Suprapubic skin (tissue), 4 donors: Measurements from ENCODE around the gene PAX6. TPM values are rescaled to one million over a fixed set of nuclear protein-coding genes. Genes with fewer than 3 reads are reported as not detected.

Experiments used
- DNase-seq, 2 donors: peaks; one replicate each; pipeline ENCODE4 v3.0.0-alpha.2; 2019; ENCODE audit warnings: low spot score in 2 of 2
- H3K27ac ChIP-seq: fragments of 200-600 bp; sonication (generic); one replicate; pipeline ENCODE4 v1.5.1; 2019
- H3K27me3 ChIP-seq: fragments of 200-600 bp; sonication (generic); one replicate; pipeline ENCODE4 v1.5.1; 2019
- H3K36me3 ChIP-seq: fragments of 200-600 bp; sonication (generic); one replicate; pipeline ENCODE4 v1.5.1; 2019
- H3K4me1 ChIP-seq: fragments of 200-600 bp; sonication (generic); one replicate; pipeline ENCODE4 v1.5.1; 2019
- H3K4me3 ChIP-seq: fragments of 200-600 bp; sonication (generic); one replicate; pipeline ENCODE4 v1.5.1; 2019; ENCODE audit warnings: mild to moderate bottlenecking
- H3K9me3 ChIP-seq: fragments of 200-600 bp; sonication (generic); one replicate; pipeline ENCODE4 v1.5.1; 2019
- EP300 ChIP-seq: sonication (generic); formaldehyde crosslinking; IDR thresholded peaks from one replicate; pipeline ENCODE4 v1.6.1; 2017; ENCODE audit warnings: antibody characterized with exemption
- POLR2A ChIP-seq, 2 donors: fragments of 450-650 bp; IDR thresholded peaks; one replicate each; pipeline ENCODE4 v1.6.1; 2017; ENCODE audit warnings: antibody characterized with exemption in 2 of 2, mild to moderate bottlenecking in 2 of 2, moderate library complexity in 2 of 2
- POLR2AphosphoS5 ChIP-seq, 3 donors: sonication (generic); formaldehyde crosslinking; IDR thresholded peaks; one replicate each; pipeline ENCODE4 v1.6.1; 2017; ENCODE audit warnings: antibody characterized with exemption in 3 of 3
- WGBS: methylation state at CpG from one replicate; pipeline ENCODE4 v1.1.5; 2018; 5-methylcytosine and 5-hydroxymethylcytosine counted together
- total RNA-seq, 4 donors: library from RNA; depleted of rRNA; stranded (reverse); fragments of >200 nt; gene quantifications; one replicate each; pipeline ENCODE4 v1.1.0, GENCODE V29; 2016
- TF ChIP-seq, protein P1 (sequence below), 2 donors: fragments of 200-600 bp in 1 of 2; fragments of 450-650 bp in 1 of 2; sonication (generic) in 1 of 2; IDR thresholded peaks; one replicate each; pipeline ENCODE4 v1.5.1; 2016 to 2019; ENCODE audit warnings: antibody characterized with exemption in 2 of 2, mild to moderate bottlenecking in 1 of 2, moderate library complexity in 1 of 2

PAX6 gene
- total RNA-seq, 4 donors from 2014 or later: 0.25 to 1.1 (median 0.29) TPM; not detected in 1

DNA sequence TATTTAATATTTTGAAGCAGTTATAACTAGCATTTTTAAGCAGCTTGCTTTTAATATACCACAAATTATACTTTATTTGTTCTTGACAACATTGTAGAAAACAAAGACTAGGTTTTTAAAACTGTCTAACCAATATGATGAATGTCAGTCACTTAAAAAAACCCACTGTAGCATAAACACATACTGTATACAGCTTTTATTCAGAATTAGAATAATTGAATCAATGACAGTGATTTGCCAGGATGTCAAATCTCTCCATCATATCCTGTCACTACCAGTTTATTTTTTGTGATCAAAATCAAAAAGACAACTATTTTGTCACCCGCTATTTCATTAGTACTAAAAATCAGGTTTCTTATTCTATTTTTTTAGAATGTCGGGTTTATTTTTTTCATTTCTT is 26.5 kb downstream of the PAX6 start:
- DNase-seq: no peak
- 95% methylated on average over 2 of the region's 2 CpGs for WGBS
- H3K27ac ChIP-seq: no peak overlapping the region
- no peaks in the 10 kb centered on the region for H3K4me1 ChIP-seq
- no peaks in the 10 kb centered on the region for H3K9me3 ChIP-seq
- no peak overlapping the region for H3K4me3 ChIP-seq
- H3K27me3 ChIP-seq: no peaks in the 10 kb centered on the region
- TF ChIP-seq POLR2A (IDR thresholded peaks at IDR 0.05): no peak
- TF ChIP-seq, protein P1, sequence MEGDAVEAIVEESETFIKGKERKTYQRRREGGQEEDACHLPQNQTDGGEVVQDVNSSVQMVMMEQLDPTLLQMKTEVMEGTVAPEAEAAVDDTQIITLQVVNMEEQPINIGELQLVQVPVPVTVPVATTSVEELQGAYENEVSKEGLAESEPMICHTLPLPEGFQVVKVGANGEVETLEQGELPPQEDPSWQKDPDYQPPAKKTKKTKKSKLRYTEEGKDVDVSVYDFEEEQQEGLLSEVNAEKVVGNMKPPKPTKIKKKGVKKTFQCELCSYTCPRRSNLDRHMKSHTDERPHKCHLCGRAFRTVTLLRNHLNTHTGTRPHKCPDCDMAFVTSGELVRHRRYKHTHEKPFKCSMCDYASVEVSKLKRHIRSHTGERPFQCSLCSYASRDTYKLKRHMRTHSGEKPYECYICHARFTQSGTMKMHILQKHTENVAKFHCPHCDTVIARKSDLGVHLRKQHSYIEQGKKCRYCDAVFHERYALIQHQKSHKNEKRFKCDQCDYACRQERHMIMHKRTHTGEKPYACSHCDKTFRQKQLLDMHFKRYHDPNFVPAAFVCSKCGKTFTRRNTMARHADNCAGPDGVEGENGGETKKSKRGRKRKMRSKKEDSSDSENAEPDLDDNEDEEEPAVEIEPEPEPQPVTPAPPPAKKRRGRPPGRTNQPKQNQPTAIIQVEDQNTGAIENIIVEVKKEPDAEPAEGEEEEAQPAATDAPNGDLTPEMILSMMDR (IDR thresholded peaks at IDR 0.05): no peak
- no peak for TF ChIP-seq EP300
- TF ChIP-seq POLR2AphosphoS5 (IDR thresholded peaks at IDR 0.05): no peak
- no peaks in the 10 kb centered on the region for H3K36me3 ChIP-seq

DNA sequence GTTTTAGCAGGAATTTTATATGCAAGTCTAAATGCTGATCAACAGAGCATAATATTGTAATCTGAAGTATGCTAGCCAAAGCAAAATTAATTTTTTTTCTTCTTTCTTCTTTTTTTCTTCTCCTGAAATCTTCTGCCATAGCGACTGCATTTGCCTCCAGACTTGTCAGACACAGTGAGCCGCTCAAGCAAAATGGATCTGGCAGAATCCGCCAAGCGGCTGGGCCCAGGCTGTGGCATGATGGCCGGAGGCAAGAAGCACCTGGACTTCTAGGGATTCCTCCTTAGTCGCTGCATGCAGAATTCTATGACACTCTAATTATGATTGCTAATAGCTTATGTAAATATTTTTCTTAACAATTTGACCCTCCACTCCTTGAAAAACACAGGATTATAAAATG is 27.9 kb downstream of the PAX6 start:
- Histone ChIP-seq H3K9me3 (no peaks in the 10 kb centered on the region), H3K27me3 (no peaks in the 10 kb centered on the region), H3K4me3 (no peak overlapping the region), H3K4me1 (no peaks in the 10 kb centered on the region), H3K27ac (no peak overlapping the region), H3K36me3 (no peaks in the 10 kb centered on the region)
- TF ChIP-seq EP300 (no peak), POLR2A (IDR thresholded peaks at IDR 0.05) (no peak)
- TF ChIP-seq, protein P1 (IDR thresholded peaks at IDR 0.05): no peak
- 96% methylated on average over 6 of the region's 6 CpGs for WGBS
- DNase-seq: no peak

DNA sequence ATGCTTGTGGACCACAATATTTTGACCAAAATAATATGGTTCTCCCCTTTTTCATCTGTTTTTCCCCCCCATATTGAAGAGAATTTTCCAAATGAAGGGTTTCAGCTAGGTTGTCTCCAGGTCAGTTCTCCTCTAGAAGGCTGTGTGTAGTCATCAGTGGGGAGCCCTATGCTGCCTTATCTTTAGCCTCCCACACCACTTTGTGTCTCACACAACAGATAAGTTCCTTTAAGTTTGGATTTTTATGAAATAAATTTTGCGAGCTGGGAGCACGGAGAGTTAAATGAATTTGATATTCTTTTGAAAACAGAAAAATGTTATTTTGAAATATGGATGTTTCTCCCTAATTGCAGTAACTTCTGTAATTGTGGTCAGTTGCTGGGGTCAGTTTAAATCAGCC is 28.9 kb downstream of the PAX6 start:
- H3K4me3 ChIP-seq: no peak overlapping the region
- H3K36me3 ChIP-seq: no peaks in the 10 kb centered on the region
- TF ChIP-seq, protein P1 (IDR thresholded peaks at IDR 0.05): no peak
- no peak for TF ChIP-seq POLR2AphosphoS5 (IDR thresholded peaks at IDR 0.05)
- TF ChIP-seq POLR2A (IDR thresholded peaks at IDR 0.05): no peak
- H3K27me3 ChIP-seq: no peaks in the 10 kb centered on the region
- DNase-seq: no peak
- WGBS: 99% methylated on average over 2 of the region's 2 CpGs
- no peak overlapping the region for H3K27ac ChIP-seq
- H3K4me1 ChIP-seq: no peaks in the 10 kb centered on the region
- no peaks in the 10 kb centered on the region for H3K9me3 ChIP-seq

DNA sequence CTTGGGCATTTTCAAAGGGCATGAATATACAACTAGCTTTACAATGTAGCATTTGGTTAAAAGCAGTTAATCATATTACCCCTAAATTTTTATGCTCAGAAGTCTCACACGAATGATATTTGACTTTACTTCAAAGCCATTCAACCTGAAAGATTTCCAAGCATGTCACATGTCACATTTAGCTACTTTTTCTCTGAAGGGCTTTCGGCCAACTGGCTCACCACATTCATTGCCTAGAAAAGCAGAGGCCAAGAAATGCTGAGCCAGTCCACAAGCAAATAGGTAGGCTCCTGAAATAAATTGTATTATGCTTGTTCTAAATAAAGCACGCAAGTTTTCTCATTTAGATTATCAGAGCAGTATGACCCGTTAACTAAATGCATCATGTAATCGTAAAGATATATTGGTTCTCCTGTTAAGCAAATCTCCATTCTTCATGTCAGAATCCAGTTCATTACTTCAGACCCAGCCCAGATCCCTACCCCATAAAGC is 30.6 kb downstream of the PAX6 start:
- Histone ChIP-seq H3K9me3 (no peaks in the 10 kb centered on the region), H3K36me3 (no peaks in the 10 kb centered on the region), H3K4me1 (no peaks in the 10 kb centered on the region), H3K4me3 (no peak overlapping the region), H3K27me3 (no peaks in the 10 kb centered on the region), H3K27ac (no peak overlapping the region)
- WGBS: 80% methylated on average over 5 of the region's 5 CpGs
- DNase-seq: no peak
- no peak for TF ChIP-seq POLR2AphosphoS5 (IDR thresholded peaks at IDR 0.05)
- TF ChIP-seq, protein P1 (IDR thresholded peaks at IDR 0.05): no peak
- no peak for TF ChIP-seq EP300
- no peak for TF ChIP-seq POLR2A (IDR thresholded peaks at IDR 0.05)

DNA sequence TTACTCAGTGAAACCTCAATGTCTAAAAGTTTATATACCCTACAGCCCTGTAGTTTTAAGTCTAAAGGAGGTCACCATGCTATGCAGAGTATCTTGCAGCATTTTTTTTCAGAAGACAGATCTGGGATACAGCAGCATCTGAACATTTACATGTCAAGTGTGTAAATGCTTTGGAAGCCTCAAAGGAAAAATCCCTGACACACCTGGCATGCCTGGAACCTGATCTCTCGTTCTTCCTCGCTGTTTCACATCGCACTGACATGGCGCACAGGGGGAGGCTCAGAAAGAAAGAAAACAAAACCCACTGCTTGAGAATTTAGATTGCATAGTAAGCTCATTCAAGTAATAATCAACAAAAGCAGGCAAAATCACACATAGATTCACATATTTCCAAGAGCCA is 31.0 kb downstream of the PAX6 start:
- no peak for DNase-seq
- Histone ChIP-seq H3K27me3 (no peaks in the 10 kb centered on the region), H3K27ac (no peak overlapping the region), H3K4me1 (no peaks in the 10 kb centered on the region), H3K4me3 (no peak overlapping the region), H3K9me3 (no peaks in the 10 kb centered on the region), H3K36me3 (no peaks in the 10 kb centered on the region)
- WGBS: 98% methylated on average over 4 of the region's 4 CpGs
- TF ChIP-seq POLR2A (IDR thresholded peaks at IDR 0.05) (no peak), POLR2AphosphoS5 (IDR thresholded peaks at IDR 0.05) (no peak), EP300 (no peak)
- TF ChIP-seq, protein P1 (IDR thresholded peaks at IDR 0.05): no peak
